DOHH2 (cell line): Measurements from ENCODE around the gene EQTN.

ENCODE experiments used
- EZH2phosphoT487 ChIP-seq: fragments of 200-600 bp; sonication (generic); IDR thresholded peaks from 2 replicates; pipeline ENCODE4 v1.6.1; 2017; ENCODE audit warnings: borderline replicate concordance, mild to moderate bottlenecking, antibody characterized with exemption, low read length, moderate library complexity, mixed read lengths
- TF ChIP-seq, protein P1 (sequence below): fragments of 200-600 bp; sonication (generic); IDR thresholded peaks from one replicate; pipeline ENCODE4 v1.5.1; 2014; ENCODE audit warnings: antibody characterized with exemption, mild to moderate bottlenecking, low read depth, low read length; ENCODE audit not compliant: poor library complexity, severe bottlenecking

DNA sequence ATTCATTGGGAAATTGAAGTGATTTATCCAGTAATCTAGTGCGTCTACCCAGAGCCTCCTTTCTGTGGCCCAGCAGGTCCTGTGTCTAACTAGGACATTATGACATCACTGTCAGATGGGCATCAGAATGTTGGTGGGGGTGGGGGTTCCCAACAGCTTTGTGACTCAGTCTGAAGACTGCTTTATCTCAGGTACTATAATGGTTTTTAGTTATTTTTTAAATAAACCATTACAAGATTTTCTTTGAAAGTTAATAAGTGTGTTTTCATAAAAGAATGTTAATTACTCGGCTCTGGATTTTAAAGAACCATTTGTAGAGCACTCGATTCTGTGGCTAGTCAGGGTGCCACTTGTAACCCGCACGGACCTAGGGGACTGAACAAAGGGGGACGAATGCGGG is at the start of gene EQTN:
- TF ChIP-seq, protein P1, sequence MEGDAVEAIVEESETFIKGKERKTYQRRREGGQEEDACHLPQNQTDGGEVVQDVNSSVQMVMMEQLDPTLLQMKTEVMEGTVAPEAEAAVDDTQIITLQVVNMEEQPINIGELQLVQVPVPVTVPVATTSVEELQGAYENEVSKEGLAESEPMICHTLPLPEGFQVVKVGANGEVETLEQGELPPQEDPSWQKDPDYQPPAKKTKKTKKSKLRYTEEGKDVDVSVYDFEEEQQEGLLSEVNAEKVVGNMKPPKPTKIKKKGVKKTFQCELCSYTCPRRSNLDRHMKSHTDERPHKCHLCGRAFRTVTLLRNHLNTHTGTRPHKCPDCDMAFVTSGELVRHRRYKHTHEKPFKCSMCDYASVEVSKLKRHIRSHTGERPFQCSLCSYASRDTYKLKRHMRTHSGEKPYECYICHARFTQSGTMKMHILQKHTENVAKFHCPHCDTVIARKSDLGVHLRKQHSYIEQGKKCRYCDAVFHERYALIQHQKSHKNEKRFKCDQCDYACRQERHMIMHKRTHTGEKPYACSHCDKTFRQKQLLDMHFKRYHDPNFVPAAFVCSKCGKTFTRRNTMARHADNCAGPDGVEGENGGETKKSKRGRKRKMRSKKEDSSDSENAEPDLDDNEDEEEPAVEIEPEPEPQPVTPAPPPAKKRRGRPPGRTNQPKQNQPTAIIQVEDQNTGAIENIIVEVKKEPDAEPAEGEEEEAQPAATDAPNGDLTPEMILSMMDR, result no peak
- TF ChIP-seq EZH2phosphoT487, result no peak
